Gastroesophageal sphincter (tissue), 3 donors: Measurements from ENCODE around the gene PSEN2.

Experiments
- EP300 ChIP-seq: sonication (generic); formaldehyde crosslinking; IDR thresholded peaks from one replicate; pipeline ENCODE4 v1.6.1; 2017; ENCODE audit warnings: antibody characterized with exemption, mild to moderate bottlenecking
- POLR2A ChIP-seq, 2 donors: fragments of 450-650 bp; IDR thresholded peaks; one replicate each; pipeline ENCODE4 v1.6.1; 2017; ENCODE audit warnings: antibody characterized with exemption in 2 of 2, mild to moderate bottlenecking in 2 of 2, moderate library complexity in 1 of 2
- TF ChIP-seq, protein P1 (sequence below), 4 experiments: fragments of 200-600 bp in 2 of 4; fragments of 450-650 bp in 2 of 4; sonication (generic) in 1 of 4; IDR thresholded peaks; one replicate each; pipeline ENCODE4 v1.5.1; 2017 to 2019; ENCODE audit warnings: antibody characterized with exemption in 4 of 4, mild to moderate bottlenecking in 2 of 4, moderate library complexity in 2 of 4

DNA sequence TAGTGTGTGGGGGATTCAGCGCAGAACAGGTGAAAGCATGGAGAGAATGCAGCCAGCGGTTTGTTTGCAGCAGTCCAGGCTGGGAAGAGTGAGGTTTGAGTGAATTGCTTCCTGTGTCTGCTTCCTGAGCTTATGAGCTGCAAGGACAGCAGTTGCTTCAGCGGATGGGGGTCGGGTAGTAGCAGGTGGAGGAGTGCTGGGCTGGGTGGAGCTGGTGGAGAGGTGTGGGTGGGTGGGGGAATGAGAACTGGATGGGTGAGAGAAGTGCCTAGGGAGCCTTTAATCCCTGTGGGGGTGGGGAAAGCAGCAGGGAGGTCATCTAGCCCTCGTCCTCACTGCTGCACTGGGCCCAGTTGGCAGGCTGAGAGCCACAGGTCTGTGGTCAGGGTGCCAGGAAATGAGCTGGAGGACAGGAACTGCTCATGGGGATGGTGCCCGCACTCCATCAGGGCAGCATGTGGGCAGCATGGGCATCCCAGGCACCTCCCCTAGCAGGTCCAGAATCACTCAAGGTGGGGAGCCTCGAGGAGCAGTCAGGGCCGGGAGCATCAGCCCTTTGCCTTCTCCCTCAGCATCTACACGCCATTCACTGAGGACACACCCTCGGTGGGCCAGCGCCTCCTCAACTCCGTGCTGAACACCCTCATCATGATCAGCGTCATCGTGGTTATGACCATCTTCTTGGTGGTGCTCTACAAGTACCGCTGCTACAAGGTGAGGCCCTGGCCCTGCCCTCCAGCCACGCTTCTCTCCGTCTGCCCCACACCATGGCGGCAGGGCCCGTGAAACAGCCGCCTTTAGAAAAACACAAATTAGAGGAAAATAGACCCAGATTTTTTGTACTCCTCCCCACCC, 14.8 kb downstream of the PSEN2 start:
- TF ChIP-seq EP300 (no peak), POLR2A (IDR thresholded peaks at IDR 0.05) (no peak)
- TF ChIP-seq, protein P1, sequence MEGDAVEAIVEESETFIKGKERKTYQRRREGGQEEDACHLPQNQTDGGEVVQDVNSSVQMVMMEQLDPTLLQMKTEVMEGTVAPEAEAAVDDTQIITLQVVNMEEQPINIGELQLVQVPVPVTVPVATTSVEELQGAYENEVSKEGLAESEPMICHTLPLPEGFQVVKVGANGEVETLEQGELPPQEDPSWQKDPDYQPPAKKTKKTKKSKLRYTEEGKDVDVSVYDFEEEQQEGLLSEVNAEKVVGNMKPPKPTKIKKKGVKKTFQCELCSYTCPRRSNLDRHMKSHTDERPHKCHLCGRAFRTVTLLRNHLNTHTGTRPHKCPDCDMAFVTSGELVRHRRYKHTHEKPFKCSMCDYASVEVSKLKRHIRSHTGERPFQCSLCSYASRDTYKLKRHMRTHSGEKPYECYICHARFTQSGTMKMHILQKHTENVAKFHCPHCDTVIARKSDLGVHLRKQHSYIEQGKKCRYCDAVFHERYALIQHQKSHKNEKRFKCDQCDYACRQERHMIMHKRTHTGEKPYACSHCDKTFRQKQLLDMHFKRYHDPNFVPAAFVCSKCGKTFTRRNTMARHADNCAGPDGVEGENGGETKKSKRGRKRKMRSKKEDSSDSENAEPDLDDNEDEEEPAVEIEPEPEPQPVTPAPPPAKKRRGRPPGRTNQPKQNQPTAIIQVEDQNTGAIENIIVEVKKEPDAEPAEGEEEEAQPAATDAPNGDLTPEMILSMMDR (IDR thresholded peaks at IDR 0.05), result no peak
